Measurements from ENCODE around the gene CLK2.

DNA sequence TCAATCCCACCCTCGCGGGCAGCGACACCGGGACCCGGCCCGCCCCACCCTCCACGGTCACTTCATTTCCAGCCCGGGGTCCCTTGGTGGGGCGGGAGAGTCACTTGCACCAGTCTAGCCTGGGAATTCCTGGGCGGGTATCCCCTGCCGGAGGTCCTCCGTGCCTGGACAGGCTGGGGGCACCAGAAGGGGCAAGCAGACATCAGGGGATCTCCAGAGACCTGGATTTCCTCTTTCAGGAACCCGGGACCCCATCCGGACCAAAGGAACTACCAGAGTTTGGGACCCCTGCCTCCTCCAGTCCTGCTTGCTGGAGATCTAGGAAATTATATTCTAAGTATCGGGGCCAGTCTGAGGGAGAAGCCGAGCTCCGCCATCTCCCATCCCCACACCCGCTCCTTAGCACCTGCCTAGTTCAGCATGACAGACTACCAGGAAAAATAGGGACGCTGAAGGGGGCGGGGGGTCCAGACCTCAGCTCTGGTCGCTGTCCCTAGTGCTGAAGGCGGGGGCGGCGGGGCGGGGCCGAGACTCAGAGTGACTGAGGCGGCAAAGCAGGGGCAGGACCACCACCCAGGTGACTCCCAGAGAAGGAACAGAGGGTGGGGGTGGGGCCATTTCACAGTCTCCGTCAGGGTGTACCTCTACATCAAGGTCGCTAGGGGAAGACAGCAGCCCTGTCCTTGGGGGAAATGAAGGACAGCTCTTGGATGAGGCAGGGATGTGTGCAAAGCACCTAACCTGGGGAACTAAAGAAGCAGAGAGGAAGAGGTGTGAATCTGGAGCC is 4.8 kb upstream of the CLK2 start:
- TF ChIP-seq, protein P1, sequence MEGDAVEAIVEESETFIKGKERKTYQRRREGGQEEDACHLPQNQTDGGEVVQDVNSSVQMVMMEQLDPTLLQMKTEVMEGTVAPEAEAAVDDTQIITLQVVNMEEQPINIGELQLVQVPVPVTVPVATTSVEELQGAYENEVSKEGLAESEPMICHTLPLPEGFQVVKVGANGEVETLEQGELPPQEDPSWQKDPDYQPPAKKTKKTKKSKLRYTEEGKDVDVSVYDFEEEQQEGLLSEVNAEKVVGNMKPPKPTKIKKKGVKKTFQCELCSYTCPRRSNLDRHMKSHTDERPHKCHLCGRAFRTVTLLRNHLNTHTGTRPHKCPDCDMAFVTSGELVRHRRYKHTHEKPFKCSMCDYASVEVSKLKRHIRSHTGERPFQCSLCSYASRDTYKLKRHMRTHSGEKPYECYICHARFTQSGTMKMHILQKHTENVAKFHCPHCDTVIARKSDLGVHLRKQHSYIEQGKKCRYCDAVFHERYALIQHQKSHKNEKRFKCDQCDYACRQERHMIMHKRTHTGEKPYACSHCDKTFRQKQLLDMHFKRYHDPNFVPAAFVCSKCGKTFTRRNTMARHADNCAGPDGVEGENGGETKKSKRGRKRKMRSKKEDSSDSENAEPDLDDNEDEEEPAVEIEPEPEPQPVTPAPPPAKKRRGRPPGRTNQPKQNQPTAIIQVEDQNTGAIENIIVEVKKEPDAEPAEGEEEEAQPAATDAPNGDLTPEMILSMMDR (optimal IDR thresholded peaks at IDR 0.05 in 1 of 3, IDR thresholded peaks at IDR 0.05 in 1 of 3, conservative IDR thresholded peaks at IDR 0.05 in 1 of 3; ENCODE audit: extremely low read depth in 1 of 3, insufficient read depth in 2 of 3, low read length in 3 of 3): peak; percentile 50 to 67 (median 57)
- TF ChIP-seq EZH2 (IDR thresholded peaks at IDR 0.05; ENCODE audit: low read length): no peak
